ENCODE results near the gene APOOL. TPM values are rescaled to one million over a fixed set of nuclear protein-coding genes. Genes with fewer than 3 reads are reported as not detected.
"Not testable (repeated sequence)": the region's sequence is repeated elsewhere in the genome, so short reads cannot be mapped to it uniquely, and the experiment has no call there.

APOOL gene
- total and polyA plus RNA-seq, 3 experiments from 2014 or later: 3.3 to 22.0 (median 19.0) TPM

DNA sequence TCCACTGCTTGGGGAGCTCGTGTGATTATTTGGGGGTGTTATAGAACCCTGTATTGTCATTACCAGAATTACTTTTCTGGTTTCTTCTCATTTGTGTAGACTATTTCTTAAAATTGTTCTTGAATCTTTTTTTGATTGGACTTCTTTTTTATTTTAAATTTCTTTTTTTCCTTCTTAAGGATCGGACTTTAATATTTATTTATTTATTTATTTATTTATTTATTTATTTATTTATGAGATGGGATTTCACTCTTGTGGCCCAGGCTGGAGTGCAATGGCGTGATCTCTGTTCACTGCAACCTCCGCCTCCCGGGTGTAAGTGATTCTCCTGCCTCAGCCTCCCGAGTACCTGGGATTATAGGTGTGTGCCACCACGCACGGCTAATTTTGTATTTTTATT is 11.7 kb downstream of the APOOL start:
- peaks cover 8 to 20% (median 16%) of the 10 kb centered on the region in 3 donors for H3K36me3 Mint-ChIP-seq
- POLR2A ChIA-PET; H3K27ac ChIP-seq (ENCODE audit: low read depth, low read length); DNase-seq; H3K36me3 ChIP-seq (ENCODE audit: insufficient read depth, low read length); H3K4me1 ChIP-seq (ENCODE audit: insufficient read depth, low read length); H3K9me3 ChIP-seq (ENCODE audit: low read length); H3K27me3 ChIP-seq (ENCODE audit: insufficient read depth, low read length, poor library complexity, severe bottlenecking); CTCF ChIA-PET; H3K4me3 ChIP-seq (ENCODE audit: low read length); H3K27ac Mint-ChIP-seq; H3K27me3 Mint-ChIP-seq; H3K4me3 Mint-ChIP-seq: not testable (repeated sequence)
- H3K4me1 Mint-ChIP-seq: peaks cover 5 to 31% (median 12%) of the 10 kb centered on the region in 3 donors
- H3K9me3 Mint-ChIP-seq: peaks cover 0 to 14% (median 8%) of the 10 kb centered on the region in 5 donors

DNA sequence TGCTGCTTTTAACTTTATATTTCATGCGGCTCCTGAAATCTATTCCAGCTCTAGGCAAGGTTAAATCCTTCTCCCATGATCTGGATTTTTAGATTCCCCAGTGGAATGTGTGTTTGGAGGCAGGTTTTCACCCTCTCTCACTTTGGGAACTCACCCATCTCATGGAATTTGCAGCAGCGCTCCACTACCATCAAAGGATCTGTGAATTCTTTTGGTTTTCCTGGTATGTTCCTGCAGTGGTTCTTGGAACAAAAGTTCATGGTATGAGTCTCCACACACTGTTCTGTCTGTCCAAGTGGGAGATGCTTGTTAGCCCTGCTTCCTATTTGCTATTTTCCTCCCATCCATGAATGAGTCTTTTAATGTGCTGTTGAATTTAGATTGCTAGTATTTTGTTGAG is 14.0 kb downstream of the APOOL start:
- CTCF ChIA-PET: no interaction called here
- Histone ChIP-seq H3K27me3 (ENCODE audit: insufficient read depth, low read length, poor library complexity, severe bottlenecking) (no peaks in the 10 kb centered on the region), H3K4me3 (ENCODE audit: low read length) (no peak overlapping the region), H3K9me3 (ENCODE audit: low read length) (no peaks in the 10 kb centered on the region), H3K27ac (ENCODE audit: low read depth, low read length) (no peak overlapping the region), H3K36me3 (ENCODE audit: insufficient read depth, low read length) (no peaks in the 10 kb centered on the region), H3K4me1 (ENCODE audit: insufficient read depth, low read length) (no peaks in the 10 kb centered on the region)
- Mint-ChIP-seq H3K27ac (no peak overlapping the region), H3K9me3 (peaks cover 0 to 14% (median 8%) of the 10 kb centered on the region in 5 donors), H3K4me3 (no peak overlapping the region), H3K27me3 (peaks cover 0 to 6% of the 10 kb centered on the region in 2 donors), H3K36me3 (peaks cover 8 to 15% (median 15%) of the 10 kb centered on the region in 3 donors), H3K4me1 (peaks cover 5 to 18% (median 12%) of the 10 kb centered on the region in 3 donors)
- POLR2A ChIA-PET: no interaction called here
- DNase-seq: no peak

DNA sequence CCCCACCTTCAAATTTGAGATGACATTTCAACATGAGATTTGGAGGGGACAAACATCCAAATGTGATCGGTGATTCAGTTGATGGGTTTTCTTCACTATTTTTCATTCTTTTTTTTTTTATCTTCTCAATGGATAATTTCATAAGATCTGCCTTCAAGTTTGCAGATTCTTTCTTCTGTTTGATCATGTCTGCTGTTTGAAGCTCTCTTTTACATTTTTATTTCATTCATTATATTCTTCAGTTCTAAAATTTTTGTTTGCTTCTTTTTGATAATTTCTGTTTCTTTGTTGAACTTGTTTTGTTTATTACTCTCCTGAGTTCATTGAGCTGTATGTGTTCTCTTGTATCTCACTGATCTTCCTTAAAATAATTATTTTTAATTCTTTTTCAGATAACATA is 14.8 kb downstream of the APOOL start:
- Histone ChIP-seq H3K9me3 (ENCODE audit: low read length) (no peaks in the 10 kb centered on the region), H3K36me3 (ENCODE audit: insufficient read depth, low read length) (no peaks in the 10 kb centered on the region), H3K27me3 (ENCODE audit: insufficient read depth, low read length, poor library complexity, severe bottlenecking) (no peaks in the 10 kb centered on the region), H3K4me3 (ENCODE audit: low read length) (no peak overlapping the region), H3K4me1 (ENCODE audit: insufficient read depth, low read length) (no peaks in the 10 kb centered on the region), H3K27ac (ENCODE audit: low read depth, low read length) (no peak overlapping the region)
- no peak for DNase-seq
- POLR2A ChIA-PET: no interaction called here
- peaks cover 0 to 6% of the 10 kb centered on the region in 2 donors for H3K27me3 Mint-ChIP-seq
- H3K4me1 Mint-ChIP-seq: peaks cover 0 to 11% (median 6%) of the 10 kb centered on the region in 3 donors
- no peak overlapping the region for H3K4me3 Mint-ChIP-seq
- CTCF ChIA-PET: no interaction called here
- peaks cover 0 to 14% (median 8%) of the 10 kb centered on the region in 5 donors for H3K9me3 Mint-ChIP-seq
- no peak overlapping the region for H3K27ac Mint-ChIP-seq
- peaks cover 8 to 17% (median 15%) of the 10 kb centered on the region in 3 donors for H3K36me3 Mint-ChIP-seq

DNA sequence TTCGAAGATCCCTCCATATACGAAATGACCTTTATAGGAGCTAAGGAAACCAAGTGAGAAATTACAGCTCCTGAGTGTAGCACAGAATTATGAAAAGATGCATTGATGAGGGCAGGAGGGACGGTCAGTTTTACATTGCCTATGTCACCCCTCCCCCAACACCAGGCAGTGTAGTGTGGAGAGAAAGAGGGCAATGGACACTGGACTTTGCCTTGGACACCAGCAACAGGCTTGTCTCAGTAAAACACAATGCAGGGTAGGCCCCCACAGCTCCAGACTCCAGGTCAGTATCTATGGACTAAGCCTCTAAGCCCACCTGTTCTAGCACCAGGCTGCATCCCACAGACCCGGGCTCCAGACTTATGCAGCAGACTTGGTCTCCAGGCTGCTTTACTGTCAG is 16.5 kb downstream of the APOOL start:
- H3K36me3 ChIP-seq (ENCODE audit: insufficient read depth, low read length): no peaks in the 10 kb centered on the region
- Mint-ChIP-seq H3K9me3 (peaks cover 0 to 14% (median 8%) of the 10 kb centered on the region in 5 donors), H3K4me3 (no peak overlapping the region), H3K36me3 (peaks cover 8 to 17% (median 15%) of the 10 kb centered on the region in 3 donors), H3K4me1 (peaks cover 0 to 6% (median 3%) of the 10 kb centered on the region in 3 donors), H3K27me3 (peaks cover 0 to 6% of the 10 kb centered on the region in 2 donors), H3K27ac (no peak overlapping the region)
- no peak for DNase-seq
- H3K9me3 ChIP-seq (ENCODE audit: low read length): no peaks in the 10 kb centered on the region
- no peaks in the 10 kb centered on the region for H3K27me3 ChIP-seq (ENCODE audit: insufficient read depth, low read length, poor library complexity, severe bottlenecking)
- H3K4me3 ChIP-seq (ENCODE audit: low read length): no peak overlapping the region
- ChIA-PET POLR2A (no interaction called here), CTCF (no interaction called here)
- H3K27ac ChIP-seq (ENCODE audit: low read depth, low read length): no peak overlapping the region
- H3K4me1 ChIP-seq (ENCODE audit: insufficient read depth, low read length): no peaks in the 10 kb centered on the region

DNA sequence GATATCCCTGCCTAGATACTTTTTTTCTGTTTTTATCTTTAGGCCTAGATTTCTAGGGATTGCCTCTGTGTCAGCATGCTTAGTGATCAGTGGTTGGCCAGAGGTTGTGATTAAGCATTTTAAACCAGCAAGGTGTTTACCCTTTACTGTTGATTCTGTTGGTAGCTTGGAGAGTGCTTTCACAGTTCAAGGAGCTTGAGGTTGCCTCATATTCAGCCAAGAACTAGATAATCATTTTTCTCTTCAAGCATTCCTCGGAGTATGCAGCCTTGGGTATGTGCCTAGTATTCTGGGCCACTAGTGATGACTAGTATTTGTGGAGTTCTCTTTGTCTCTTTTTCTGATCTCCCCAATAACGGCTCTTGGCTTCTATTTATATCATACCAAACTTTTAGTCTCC is 20.4 kb downstream of the APOOL start:
- Histone ChIP-seq H3K9me3 (ENCODE audit: low read length) (no peaks in the 10 kb centered on the region), H3K4me3 (ENCODE audit: low read length) (no peak overlapping the region), H3K27me3 (ENCODE audit: insufficient read depth, low read length, poor library complexity, severe bottlenecking) (no peaks in the 10 kb centered on the region), H3K36me3 (ENCODE audit: insufficient read depth, low read length) (no peaks in the 10 kb centered on the region), H3K27ac (ENCODE audit: low read depth, low read length) (no peak overlapping the region), H3K4me1 (ENCODE audit: insufficient read depth, low read length) (no peaks in the 10 kb centered on the region)
- Mint-ChIP-seq H3K9me3 (peaks cover 0 to 2% (median 0%) of the 10 kb centered on the region in 5 donors), H3K36me3 (peaks cover 0 to 10% (median under 1%) of the 10 kb centered on the region in 3 donors), H3K4me1 (no peaks in the 10 kb centered on the region), H3K27ac (no peak overlapping the region), H3K27me3 (peaks cover 0 to 4% of the 10 kb centered on the region in 2 donors), H3K4me3 (no peak overlapping the region)
- POLR2A ChIA-PET: no interaction called here
- CTCF ChIA-PET: no interaction called here
- no peak for DNase-seq

DNA sequence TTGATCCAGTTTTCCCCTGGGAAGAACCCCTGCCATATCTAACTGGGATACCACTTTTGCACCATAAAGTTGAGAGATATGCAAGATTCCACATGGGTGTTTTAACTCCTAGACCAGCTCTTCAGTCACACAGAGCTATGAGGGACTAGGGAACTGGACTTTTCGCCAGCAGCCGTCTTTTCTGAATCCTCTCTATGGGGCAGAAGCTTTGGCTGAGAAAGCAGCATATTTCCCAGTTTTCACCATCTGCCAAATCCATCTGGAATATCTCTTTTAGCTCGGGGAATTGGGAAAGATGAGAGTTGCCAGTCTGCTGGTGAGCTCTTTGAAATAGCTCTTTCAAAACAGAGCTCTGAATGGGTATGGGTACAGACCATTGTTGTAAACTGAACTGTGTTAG is 20.9 kb downstream of the APOOL start:
- Histone ChIP-seq H3K4me1 (ENCODE audit: insufficient read depth, low read length) (no peaks in the 10 kb centered on the region), H3K4me3 (ENCODE audit: low read length) (no peak overlapping the region), H3K27me3 (ENCODE audit: insufficient read depth, low read length, poor library complexity, severe bottlenecking) (no peaks in the 10 kb centered on the region), H3K9me3 (ENCODE audit: low read length) (no peaks in the 10 kb centered on the region), H3K36me3 (ENCODE audit: insufficient read depth, low read length) (no peaks in the 10 kb centered on the region), H3K27ac (ENCODE audit: low read depth, low read length) (no peak overlapping the region)
- no peak for DNase-seq
- Mint-ChIP-seq H3K27ac (no peak overlapping the region), H3K4me1 (no peaks in the 10 kb centered on the region), H3K36me3 (peaks cover 0 to 10% (median 0%) of the 10 kb centered on the region in 3 donors), H3K27me3 (peaks cover 0 to 2% of the 10 kb centered on the region in 2 donors), H3K9me3 (peaks cover 0 to under 1% (median 0%) of the 10 kb centered on the region in 5 donors), H3K4me3 (no peak overlapping the region)
- ChIA-PET CTCF (no interaction called here), POLR2A (no interaction called here)

DNA sequence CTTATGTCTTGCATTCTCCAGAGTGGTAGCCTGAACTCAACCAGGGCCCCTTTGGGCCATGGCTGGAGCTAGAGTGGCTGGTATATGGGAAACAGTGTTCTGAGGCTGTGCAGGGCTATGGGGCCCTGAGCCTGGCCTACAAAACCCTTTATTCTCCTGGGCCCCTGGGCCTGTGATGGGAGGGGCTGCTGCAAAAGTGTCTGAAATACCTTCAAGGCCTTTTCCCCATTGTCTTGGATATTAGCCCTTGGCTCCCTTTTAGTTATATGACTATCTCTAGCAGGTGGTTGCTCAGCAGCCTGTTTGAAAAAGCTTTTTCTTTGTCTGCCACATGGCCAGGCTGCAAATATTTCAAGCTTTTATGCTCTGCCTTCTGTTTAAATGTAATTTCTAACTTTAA is 22.5 kb downstream of the APOOL start:
- Histone ChIP-seq H3K4me3 (ENCODE audit: low read length) (no peak overlapping the region), H3K27ac (ENCODE audit: low read depth, low read length) (no peak overlapping the region), H3K36me3 (ENCODE audit: insufficient read depth, low read length) (no peaks in the 10 kb centered on the region), H3K4me1 (ENCODE audit: insufficient read depth, low read length) (no peaks in the 10 kb centered on the region), H3K9me3 (ENCODE audit: low read length) (no peaks in the 10 kb centered on the region), H3K27me3 (ENCODE audit: insufficient read depth, low read length, poor library complexity, severe bottlenecking) (no peaks in the 10 kb centered on the region)
- CTCF ChIA-PET: no interaction called here
- Mint-ChIP-seq H3K4me3 (no peak overlapping the region), H3K27me3 (peaks cover 0 to 2% of the 10 kb centered on the region in 2 donors), H3K4me1 (peaks cover 0 to 4% (median 0%) of the 10 kb centered on the region in 3 donors), H3K9me3 (no peaks in the 10 kb centered on the region), H3K36me3 (peaks cover 0 to 10% (median 0%) of the 10 kb centered on the region in 3 donors), H3K27ac (no peak overlapping the region)
- POLR2A ChIA-PET: no interaction called here
- no peak for DNase-seq

DNA sequence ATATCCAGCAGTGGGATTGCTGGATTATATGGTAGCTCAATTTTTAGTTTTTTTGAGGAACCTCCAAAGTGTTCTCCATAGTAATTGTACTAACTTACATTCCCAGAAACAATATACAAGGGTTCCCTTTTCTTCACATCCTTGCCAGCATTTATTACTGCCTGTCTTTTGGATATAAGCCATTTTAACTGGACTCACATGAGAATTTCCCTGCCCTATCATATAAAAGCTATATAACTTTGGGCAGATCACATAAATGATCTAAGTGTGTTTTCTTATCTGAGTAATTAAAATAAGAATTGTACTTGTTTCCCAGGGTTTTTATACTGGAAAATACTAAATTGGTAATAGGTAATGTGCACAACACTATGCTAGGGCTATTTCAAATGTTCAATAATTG is 25.4 kb downstream of the APOOL start:
- no peak overlapping the region for H3K4me3 ChIP-seq (ENCODE audit: low read length)
- no peaks in the 10 kb centered on the region for H3K9me3 ChIP-seq (ENCODE audit: low read length)
- H3K36me3 Mint-ChIP-seq: peaks cover 0 to 6% (median 0%) of the 10 kb centered on the region in 3 donors
- peaks cover 0 to 10% (median 1%) of the 10 kb centered on the region in 3 donors for H3K4me1 Mint-ChIP-seq
- no peak overlapping the region for H3K4me3 Mint-ChIP-seq
- H3K27me3 Mint-ChIP-seq: peaks cover 0 to 2% of the 10 kb centered on the region in 2 donors
- no peaks in the 10 kb centered on the region for H3K36me3 ChIP-seq (ENCODE audit: insufficient read depth, low read length)
- no peak overlapping the region for H3K27ac Mint-ChIP-seq
- no peaks in the 10 kb centered on the region for H3K4me1 ChIP-seq (ENCODE audit: insufficient read depth, low read length)
- no peaks in the 10 kb centered on the region for H3K27me3 ChIP-seq (ENCODE audit: insufficient read depth, low read length, poor library complexity, severe bottlenecking)
- DNase-seq: no peak
- POLR2A ChIA-PET: no interaction called here
- no peak overlapping the region for H3K27ac ChIP-seq (ENCODE audit: low read depth, low read length)
- CTCF ChIA-PET: no interaction called here
- H3K9me3 Mint-ChIP-seq: no peaks in the 10 kb centered on the region

DNA sequence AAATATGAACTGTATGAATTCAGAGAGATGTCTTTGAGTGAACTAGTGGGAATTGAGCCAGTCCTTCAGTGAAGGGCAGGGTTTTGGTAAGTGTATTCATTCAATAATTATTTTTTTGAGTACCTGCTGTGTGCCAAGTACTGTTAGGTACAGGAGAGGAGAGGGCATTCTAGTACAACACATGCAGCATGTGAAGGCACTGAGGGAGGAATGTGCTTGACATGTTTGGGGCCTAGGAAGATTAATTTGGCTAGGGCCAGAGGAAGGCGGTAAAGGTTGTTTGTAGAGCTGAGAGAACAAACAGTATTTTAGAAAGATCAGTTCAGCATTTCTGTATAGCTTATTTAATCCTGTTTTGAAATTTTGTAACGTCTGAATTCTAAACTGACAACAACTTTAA is 27.8 kb downstream of the APOOL start:
- Mint-ChIP-seq H3K4me3 (no peak overlapping the region), H3K27ac (peak overlapping the region in 1 of 8 donors; percentile 17), H3K9me3 (no peaks in the 10 kb centered on the region), H3K4me1 (peaks cover 0 to 16% (median 1%) of the 10 kb centered on the region in 3 donors), H3K27me3 (peaks cover 0 to 2% of the 10 kb centered on the region in 2 donors), H3K36me3 (peaks cover 0 to 6% (median 0%) of the 10 kb centered on the region in 3 donors)
- Histone ChIP-seq H3K4me1 (ENCODE audit: insufficient read depth, low read length) (no peaks in the 10 kb centered on the region), H3K36me3 (ENCODE audit: insufficient read depth, low read length) (no peaks in the 10 kb centered on the region), H3K4me3 (ENCODE audit: low read length) (no peak overlapping the region), H3K27me3 (ENCODE audit: insufficient read depth, low read length, poor library complexity, severe bottlenecking) (no peaks in the 10 kb centered on the region), H3K9me3 (ENCODE audit: low read length) (no peaks in the 10 kb centered on the region), H3K27ac (ENCODE audit: low read depth, low read length) (no peak overlapping the region)
- ChIA-PET CTCF (no interaction called here), POLR2A (no interaction called here)
- DNase-seq: no peak

Data from CD8-positive, alpha-beta memory T cell (primary cell).